Activated naive CD4-positive, alpha-beta T cell treated with anti-CD3 and anti-CD28 coated beads, Interleukin-2, amount 10 ng/mL, durations not matched to agents 7 days and 5 days (primary cell): ENCODE measurements around the gene THRAP3.
"Not testable (repeated sequence)": the region's sequence is repeated elsewhere in the genome, so short reads cannot be mapped to it uniquely, and the experiment has no call there.

Experiments
- CTCF ChIA-PET: fragments of 350-600 bp; sonication (Branson Sonifier 250); formaldehyde crosslinking; loops from one replicate; lab custom pipeline; 2021; ENCODE audit warnings: antibody characterized with exemption; lab: Charles Lee
- DNase-seq: peaks from one replicate; pipeline ENCODE4 v3.0.0-alpha.2; 2020
- H3K27ac Mint-ChIP-seq: one replicate; pipeline ENCODE4 v1.8.0; 2021; ENCODE audit warnings: mild to moderate bottlenecking, moderate library complexity, mixed read lengths
- H3K27me3 Mint-ChIP-seq: one replicate; pipeline ENCODE4 v1.8.0; 2021; ENCODE audit warnings: mild to moderate bottlenecking, mixed read lengths
- H3K36me3 Mint-ChIP-seq: one replicate; pipeline ENCODE4 v1.8.0; 2021; ENCODE audit warnings: mixed read lengths
- H3K4me1 Mint-ChIP-seq: one replicate; pipeline ENCODE4 v1.8.0; 2021; ENCODE audit warnings: mixed read lengths
- H3K4me3 Mint-ChIP-seq: one replicate; pipeline ENCODE4 v1.8.0; 2021; ENCODE audit warnings: mild to moderate bottlenecking, moderate library complexity, mixed read lengths
- H3K9me3 Mint-ChIP-seq: one replicate; pipeline ENCODE4 v1.8.0; 2021; ENCODE audit warnings: mixed read lengths

Gene THRAP3

GRCh38 chr1:36221901-36222300 is 2.3 kb upstream of the THRAP3 start:
- not testable (repeated sequence) for H3K27me3 Mint-ChIP-seq, H3K9me3 Mint-ChIP-seq, DNase-seq, H3K4me3 Mint-ChIP-seq, H3K27ac Mint-ChIP-seq
- Mint-ChIP-seq H3K4me1 (peaks cover 30% of the 10 kb centered on the region), H3K36me3 (peaks cover 18% of the 10 kb centered on the region)
- CTCF ChIA-PET = interaction anchor here (0.6 kb wide), 1 partner anchor 34 kb away, joined by 3 read pairs; no protein-coding TSS in a partner anchor

- peaks cover 3% of the 10 kb centered on the region for H3K27me3 Mint-ChIP-seq
- H3K27ac Mint-ChIP-seq = peak overlapping the region; percentile 100
- no peaks in the 10 kb centered on the region for H3K9me3 Mint-ChIP-seq
- peak overlapping the region; percentile 97 for H3K4me3 Mint-ChIP-seq
- CTCF ChIA-PET = interaction anchor here (0.5 to 1.8 kb wide), 4 partner anchors 31 to 73 kb away, joined by 3 to 6 read pairs (median 4); no protein-coding TSS in a partner anchor
- DNase-seq = no peak
- H3K4me1 Mint-ChIP-seq = peaks cover 35% of the 10 kb centered on the region
- H3K36me3 Mint-ChIP-seq = peaks cover 22% of the 10 kb centered on the region
Measured at GRCh38 chr1:36222481-36223380, 1.5 kb upstream of the THRAP3 start.

GRCh38 chr1:36223381-36223995 is 755 bp upstream of the THRAP3 start:
- CTCF ChIA-PET = interaction anchor here (0.5 to 1.8 kb wide), 4 partner anchors 32 to 74 kb away, joined by 3 to 6 read pairs (median 4); no protein-coding TSS in a partner anchor
- Mint-ChIP-seq H3K9me3 (no peaks in the 10 kb centered on the region), H3K4me3 (peak overlapping the region; percentile 97), H3K4me1 (peaks cover 38% of the 10 kb centered on the region), H3K27me3 (peaks cover 3% of the 10 kb centered on the region), H3K36me3 (peaks cover 22% of the 10 kb centered on the region), H3K27ac (peak overlapping the region; percentile 100)
- no peak for DNase-seq

GRCh38 chr1:36224537-36225282 is 467 bp downstream of the THRAP3 start:
- no peak for DNase-seq
- peak overlapping the region; percentile 97 for H3K4me3 Mint-ChIP-seq
- H3K36me3 Mint-ChIP-seq = peaks cover 22% of the 10 kb centered on the region
- H3K9me3 Mint-ChIP-seq = no peaks in the 10 kb centered on the region
- CTCF ChIA-PET = interaction anchor here (0.8 to 1.8 kb wide), 3 partner anchors 37 to 76 kb away, joined by 3 to 6 read pairs (median 6); partner anchors contain the start of gene TRAPPC3
- peak overlapping the region; percentile 100 for H3K27ac Mint-ChIP-seq
- peaks cover 39% of the 10 kb centered on the region for H3K4me1 Mint-ChIP-seq
- no peaks in the 10 kb centered on the region for H3K27me3 Mint-ChIP-seq

- Mint-ChIP-seq H3K36me3 (peaks cover 22% of the 10 kb centered on the region), H3K27me3 (no peaks in the 10 kb centered on the region), H3K4me1 (peaks cover 39% of the 10 kb centered on the region), H3K27ac (peak overlapping the region; percentile 100), H3K9me3 (no peaks in the 10 kb centered on the region), H3K4me3 (peak overlapping the region; percentile 97)
- no peak for DNase-seq
- CTCF ChIA-PET = no interaction called here
Measured at GRCh38 chr1:36225283-36225899, 1.1 kb downstream of the THRAP3 start.

- H3K27me3 Mint-ChIP-seq, CTCF ChIA-PET, H3K9me3 Mint-ChIP-seq, H3K4me3 Mint-ChIP-seq, H3K27ac Mint-ChIP-seq, DNase-seq: not testable (repeated sequence)
- Mint-ChIP-seq H3K36me3 (peaks cover 33% of the 10 kb centered on the region), H3K4me1 (peaks cover 34% of the 10 kb centered on the region)
Measured at GRCh38 chr1:36230279-36230678, 6.0 kb downstream of the THRAP3 start.

GRCh38 chr1:36231191-36231590 is 6.9 kb downstream of the THRAP3 start:
- Mint-ChIP-seq H3K36me3 (peaks cover 27% of the 10 kb centered on the region), H3K27me3 (no peaks in the 10 kb centered on the region), H3K27ac (no peak overlapping the region)

GRCh38 chr1:36232212-36233095 is 8.2 kb downstream of the THRAP3 start:
- Mint-ChIP-seq H3K27ac (no peak overlapping the region), H3K4me1 (peaks cover 21% of the 10 kb centered on the region), H3K36me3 (peaks cover 21% of the 10 kb centered on the region), H3K4me3 (no peak overlapping the region), H3K27me3 (no peaks in the 10 kb centered on the region), H3K9me3 (no peaks in the 10 kb centered on the region)
- DNase-seq = no peak
- CTCF ChIA-PET = interaction anchor here (0.7 kb wide), 1 partner anchor 53 kb away, joined by 3 read pairs; no protein-coding TSS in a partner anchor

More at GRCh38 chr1:36231191-36231590, 6.9 kb downstream of the THRAP3 start:
- no peaks in the 10 kb centered on the region for H3K9me3 Mint-ChIP-seq
- DNase-seq = no peak
- CTCF ChIA-PET = interaction anchor here (0.6 kb wide), 1 partner anchor 121 kb away, joined by 3 read pairs; no protein-coding TSS in a partner anchor
- peaks cover 26% of the 10 kb centered on the region for H3K4me1 Mint-ChIP-seq
- H3K4me3 Mint-ChIP-seq = no peak overlapping the region

- Mint-ChIP-seq H3K27me3 (no peaks in the 10 kb centered on the region), H3K4me3 (no peak overlapping the region), H3K9me3 (no peaks in the 10 kb centered on the region), H3K4me1 (peaks cover 19% of the 10 kb centered on the region), H3K27ac (no peak overlapping the region), H3K36me3 (peaks cover 23% of the 10 kb centered on the region)
- CTCF ChIA-PET = no interaction called here
- no peak for DNase-seq
Measured at GRCh38 chr1:36236302-36236701, 12.1 kb downstream of the THRAP3 start.

- CTCF ChIA-PET = interaction anchor here (0.6 to 0.9 kb wide), 3 partner anchors 47 to 186 kb away, joined by 3 to 5 read pairs (median 3); no protein-coding TSS in a partner anchor
- Mint-ChIP-seq H3K27ac (no peak overlapping the region), H3K4me3 (no peak overlapping the region)
Measured at GRCh38 chr1:36238433-36238832, 14.2 kb downstream of the THRAP3 start.

GRCh38 chr1:36239941-36240637 is 15.8 kb downstream of the THRAP3 start:
- no peak overlapping the region for H3K27ac Mint-ChIP-seq
- no peaks in the 10 kb centered on the region for H3K9me3 Mint-ChIP-seq
- H3K27me3 Mint-ChIP-seq = no peaks in the 10 kb centered on the region
- CTCF ChIA-PET = no interaction called here
- H3K36me3 Mint-ChIP-seq = peaks cover 32% of the 10 kb centered on the region
- H3K4me3 Mint-ChIP-seq = no peak overlapping the region
- H3K4me1 Mint-ChIP-seq = peaks cover 14% of the 10 kb centered on the region
- DNase-seq = no peak

More at GRCh38 chr1:36238433-36238832, 14.2 kb downstream of the THRAP3 start:
- Mint-ChIP-seq H3K36me3 (peaks cover 30% of the 10 kb centered on the region), H3K4me1 (peaks cover 16% of the 10 kb centered on the region), H3K27me3 (no peaks in the 10 kb centered on the region), H3K9me3 (no peaks in the 10 kb centered on the region)
- no peak for DNase-seq

GRCh38 chr1:36247538-36247937 is 23.3 kb downstream of the THRAP3 start:
- Mint-ChIP-seq H3K27me3 (no peaks in the 10 kb centered on the region), H3K4me1 (peaks cover 9% of the 10 kb centered on the region), H3K9me3 (no peaks in the 10 kb centered on the region), H3K27ac (no peak overlapping the region), H3K36me3 (peaks cover 26% of the 10 kb centered on the region), H3K4me3 (no peak overlapping the region)
- DNase-seq = no peak
- CTCF ChIA-PET = interaction anchor here (1.2 kb wide), 1 partner anchor 60 kb away, joined by 3 read pairs; no protein-coding TSS in a partner anchor
